Brain microvascular endothelial cell (primary cell): ENCODE measurements around the gene PRPF4.

Source experiments
- DNase-seq: peaks from one replicate; pipeline ENCODE4 v3.0.0-alpha.2; 2020
- H3K27ac ChIP-seq: fragments of 250-450 bp; sonication (Bioruptor Pico); 2 replicates; pipeline ENCODE4 v1.5.1; 2020; ENCODE audit warnings: mild to moderate bottlenecking, moderate library complexity
- H3K27me3 ChIP-seq: fragments of 250-450 bp; sonication (Bioruptor Pico); replicated peaks from 2 replicates; pipeline ENCODE4 v1.5.1; 2020; ENCODE audit warnings: mild to moderate bottlenecking
- H3K36me3 ChIP-seq: fragments of 250-450 bp; sonication (Bioruptor Pico); replicated peaks from 2 replicates; pipeline ENCODE4 v1.5.1; 2020; ENCODE audit warnings: mild to moderate bottlenecking
- H3K4me3 ChIP-seq: 2 replicates; pipeline ENCODE4 v1.5.1; 2011; ENCODE audit warnings: low read depth, mild to moderate bottlenecking, control low read depth, low read length, moderate library complexity
- in situ Hi-C: cut with HindIII; loops from 2 replicates; pipeline ENCODE4 v1.10.0; 2017; ENCODE audit warnings: low sequenced_read_pairs, low pct_ligation_motif_present
- TF ChIP-seq, protein P1 (sequence below): IDR thresholded peaks from 2 replicates; pipeline ENCODE4 v1.5.1; 2011; ENCODE audit warnings: low read depth, mild to moderate bottlenecking, moderate library complexity, low read length, control low read depth, inconsistent platforms; ENCODE audit errors: missing control alignments

Gene PRPF4

DNA sequence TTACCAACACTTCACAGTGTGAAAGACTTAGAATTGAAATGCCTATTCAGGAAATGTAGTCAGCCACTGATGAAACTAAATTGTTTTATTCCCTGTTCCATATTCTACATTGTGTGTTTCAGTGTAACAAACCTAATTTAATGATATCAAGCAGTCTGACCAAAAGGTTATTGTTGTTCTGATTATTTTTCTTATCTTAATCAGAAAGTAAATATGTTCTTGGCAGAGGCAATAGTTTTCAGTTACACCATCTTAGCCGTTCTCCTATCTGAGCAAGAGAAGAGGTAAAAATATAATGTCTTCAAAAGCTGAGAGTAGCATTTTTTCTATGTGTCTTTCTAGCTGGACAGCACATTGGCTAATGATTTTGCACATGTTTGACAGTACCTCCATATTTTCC, 17.2 kb upstream of the PRPF4 start:
- no peak overlapping the region for H3K27ac ChIP-seq
- in situ Hi-C loops, result no loop called here
- TF ChIP-seq, protein P1, sequence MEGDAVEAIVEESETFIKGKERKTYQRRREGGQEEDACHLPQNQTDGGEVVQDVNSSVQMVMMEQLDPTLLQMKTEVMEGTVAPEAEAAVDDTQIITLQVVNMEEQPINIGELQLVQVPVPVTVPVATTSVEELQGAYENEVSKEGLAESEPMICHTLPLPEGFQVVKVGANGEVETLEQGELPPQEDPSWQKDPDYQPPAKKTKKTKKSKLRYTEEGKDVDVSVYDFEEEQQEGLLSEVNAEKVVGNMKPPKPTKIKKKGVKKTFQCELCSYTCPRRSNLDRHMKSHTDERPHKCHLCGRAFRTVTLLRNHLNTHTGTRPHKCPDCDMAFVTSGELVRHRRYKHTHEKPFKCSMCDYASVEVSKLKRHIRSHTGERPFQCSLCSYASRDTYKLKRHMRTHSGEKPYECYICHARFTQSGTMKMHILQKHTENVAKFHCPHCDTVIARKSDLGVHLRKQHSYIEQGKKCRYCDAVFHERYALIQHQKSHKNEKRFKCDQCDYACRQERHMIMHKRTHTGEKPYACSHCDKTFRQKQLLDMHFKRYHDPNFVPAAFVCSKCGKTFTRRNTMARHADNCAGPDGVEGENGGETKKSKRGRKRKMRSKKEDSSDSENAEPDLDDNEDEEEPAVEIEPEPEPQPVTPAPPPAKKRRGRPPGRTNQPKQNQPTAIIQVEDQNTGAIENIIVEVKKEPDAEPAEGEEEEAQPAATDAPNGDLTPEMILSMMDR, result no peak
- peaks cover 21% of the 10 kb centered on the region for H3K36me3 ChIP-seq
- no peak overlapping the region for H3K4me3 ChIP-seq
- no peak for DNase-seq
- H3K27me3 ChIP-seq, result no peaks in the 10 kb centered on the region

DNA sequence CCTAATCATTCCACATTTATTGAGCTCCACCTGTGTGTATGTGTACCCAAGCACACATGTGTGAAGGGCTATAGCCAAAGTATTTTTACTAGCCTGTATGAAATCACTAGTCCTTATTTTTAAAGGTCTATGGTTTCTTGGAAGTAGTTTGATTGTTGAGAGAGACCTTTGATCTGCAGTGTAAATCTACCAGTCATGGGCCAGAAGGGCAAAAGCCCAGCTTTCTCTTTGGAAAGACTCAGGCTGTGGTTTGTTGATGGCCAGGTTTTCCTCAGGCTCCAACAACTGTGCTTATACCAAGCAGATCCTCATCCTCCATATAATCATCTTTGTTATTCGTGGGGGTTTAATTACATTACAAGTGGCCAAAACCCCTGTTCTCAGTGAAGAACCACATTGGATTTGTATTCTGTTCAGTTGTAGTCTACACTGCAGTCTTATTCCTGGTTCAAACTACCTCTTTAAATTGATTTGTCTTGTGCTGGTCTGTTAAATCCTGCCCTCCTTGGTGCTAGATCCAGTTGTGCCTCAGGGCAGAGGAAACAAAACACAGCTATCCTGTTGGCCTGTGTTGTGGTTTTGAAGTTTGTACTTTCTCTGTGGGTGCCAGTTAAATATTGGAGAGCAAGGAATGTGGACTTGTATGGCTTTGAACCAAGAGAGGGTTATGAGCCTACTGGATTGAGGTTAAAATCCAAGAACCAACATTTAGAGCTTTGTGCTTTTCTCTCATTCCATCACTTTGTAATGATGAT, 13.4 kb upstream of the PRPF4 start:
- H3K4me3 ChIP-seq, result no peak overlapping the region
- H3K36me3 ChIP-seq, result peaks cover 26% of the 10 kb centered on the region
- in situ Hi-C loops, result no loop called here
- no peak overlapping the region for H3K27ac ChIP-seq
- no peak for DNase-seq
- TF ChIP-seq, protein P1, result no peak
- H3K27me3 ChIP-seq, result no peaks in the 10 kb centered on the region

DNA sequence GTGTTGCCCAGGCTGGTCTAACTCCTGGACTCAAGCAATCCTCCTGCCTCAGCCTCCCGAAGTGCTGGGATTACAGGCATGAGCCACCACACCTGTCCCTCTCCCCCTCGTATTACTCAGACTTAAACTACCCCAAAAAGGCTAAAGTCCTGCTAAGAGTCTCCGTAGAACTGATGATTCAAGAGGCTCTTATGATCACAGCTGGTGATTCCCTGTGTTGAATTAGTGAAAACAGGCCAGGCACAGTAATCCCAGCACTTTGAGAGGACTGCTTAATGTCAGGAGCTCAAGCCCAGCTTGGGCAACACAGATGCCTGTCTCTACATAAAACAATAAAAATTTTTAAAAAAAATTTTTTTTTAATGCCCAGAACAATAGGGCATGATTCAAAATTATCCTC, 9.3 kb upstream of the PRPF4 start:
- Histone ChIP-seq H3K27ac (no peak overlapping the region), H3K27me3 (no peaks in the 10 kb centered on the region), H3K36me3 (peaks cover 43% of the 10 kb centered on the region), H3K4me3 (no peak overlapping the region)
- in situ Hi-C loops, result no loop called here
- TF ChIP-seq, protein P1, result no peak
- no peak for DNase-seq

DNA sequence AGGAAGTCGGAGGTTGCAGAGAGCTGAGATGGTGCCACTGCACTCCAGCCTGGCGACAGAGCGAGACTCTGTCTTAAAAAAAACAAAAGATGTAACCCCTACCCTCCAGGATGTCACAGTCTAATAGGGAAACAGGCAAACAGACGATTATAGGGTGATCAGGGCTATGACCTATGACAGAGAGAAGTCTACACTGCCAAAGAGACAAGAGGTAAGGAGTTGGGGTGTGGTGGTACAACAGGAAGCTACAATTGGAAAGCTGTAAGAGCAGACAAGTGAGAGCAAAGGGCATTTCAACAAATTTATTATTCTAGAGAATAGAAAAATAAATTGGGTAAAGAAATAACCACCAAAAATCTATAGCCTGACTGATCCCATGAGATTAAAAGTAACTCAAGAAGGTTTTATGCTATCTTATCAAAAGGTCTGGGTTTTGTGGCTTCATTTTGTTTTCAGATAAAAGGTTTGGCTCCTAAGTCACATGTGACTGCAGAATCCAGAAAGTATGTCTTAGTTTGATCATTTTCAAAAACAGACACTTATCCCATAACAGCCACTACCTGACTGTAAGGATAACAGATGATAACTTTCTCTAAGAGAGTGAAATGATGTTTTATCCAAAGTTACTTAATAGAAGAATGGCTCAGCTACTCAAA, 7.4 kb upstream of the PRPF4 start:
- in situ Hi-C loops, result no loop called here
- no peak for DNase-seq
- H3K4me3 ChIP-seq, result no peak overlapping the region
- peaks cover 50% of the 10 kb centered on the region for H3K36me3 ChIP-seq
- no peaks in the 10 kb centered on the region for H3K27me3 ChIP-seq
- TF ChIP-seq, protein P1, result no peak
- H3K27ac ChIP-seq, result no peak overlapping the region

DNA sequence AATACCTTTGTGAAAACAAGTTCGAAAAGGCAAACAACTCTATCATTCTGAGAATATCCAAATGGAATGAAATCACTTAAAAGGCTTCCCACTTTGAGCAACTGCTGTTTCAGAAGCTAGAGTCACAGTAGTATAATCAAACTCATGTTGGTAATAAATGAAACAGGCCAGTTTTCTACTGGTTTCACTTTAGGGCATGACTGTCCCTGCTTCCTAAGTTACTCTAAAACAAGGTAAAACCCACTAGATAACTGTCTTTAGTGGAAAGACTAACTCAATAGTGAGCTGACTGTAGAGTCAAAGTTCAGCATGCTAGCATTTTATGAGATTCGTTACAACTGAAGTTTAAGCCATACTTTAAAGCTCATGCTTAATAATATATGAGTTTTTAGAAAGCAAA, 6.1 kb upstream of the PRPF4 start:
- TF ChIP-seq, protein P1, result no peak
- DNase-seq, result no peak
- Histone ChIP-seq H3K4me3 (no peak overlapping the region), H3K27me3 (no peaks in the 10 kb centered on the region), H3K27ac (no peak overlapping the region), H3K36me3 (peaks cover 54% of the 10 kb centered on the region)
- in situ Hi-C loops, result no loop called here

DNA sequence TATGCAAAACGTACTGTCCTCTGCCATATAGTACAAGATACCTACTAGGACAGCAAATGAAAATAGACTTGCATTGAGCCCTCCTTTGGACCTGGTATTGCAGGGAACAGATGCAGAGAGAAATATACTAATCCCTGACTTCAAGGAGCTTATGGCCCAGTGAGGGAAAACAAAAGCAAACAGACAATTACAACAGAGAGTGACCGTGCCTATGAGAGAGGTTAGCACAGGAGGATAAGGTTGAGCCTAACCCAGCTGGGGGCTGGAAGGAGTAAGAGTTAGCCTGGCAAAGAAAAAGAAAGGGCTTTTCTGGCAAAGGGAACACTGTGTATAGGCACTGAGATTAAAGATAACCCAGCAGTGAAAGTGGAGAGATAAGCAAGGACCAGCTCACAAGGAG, 5.6 kb upstream of the PRPF4 start:
- TF ChIP-seq, protein P1, result no peak
- Histone ChIP-seq H3K27ac (no peak overlapping the region), H3K27me3 (no peaks in the 10 kb centered on the region), H3K4me3 (no peak overlapping the region), H3K36me3 (peaks cover 53% of the 10 kb centered on the region)
- in situ Hi-C loops, result no loop called here
- DNase-seq, result no peak
